ENCODE data around the gene HYKK. TPM values are rescaled to one million over a fixed set of nuclear protein-coding genes. Genes with fewer than 3 reads are reported as not detected.

HYKK gene
- total RNA-seq, 1 donor from 2014 or later: 10.2 TPM

DNA sequence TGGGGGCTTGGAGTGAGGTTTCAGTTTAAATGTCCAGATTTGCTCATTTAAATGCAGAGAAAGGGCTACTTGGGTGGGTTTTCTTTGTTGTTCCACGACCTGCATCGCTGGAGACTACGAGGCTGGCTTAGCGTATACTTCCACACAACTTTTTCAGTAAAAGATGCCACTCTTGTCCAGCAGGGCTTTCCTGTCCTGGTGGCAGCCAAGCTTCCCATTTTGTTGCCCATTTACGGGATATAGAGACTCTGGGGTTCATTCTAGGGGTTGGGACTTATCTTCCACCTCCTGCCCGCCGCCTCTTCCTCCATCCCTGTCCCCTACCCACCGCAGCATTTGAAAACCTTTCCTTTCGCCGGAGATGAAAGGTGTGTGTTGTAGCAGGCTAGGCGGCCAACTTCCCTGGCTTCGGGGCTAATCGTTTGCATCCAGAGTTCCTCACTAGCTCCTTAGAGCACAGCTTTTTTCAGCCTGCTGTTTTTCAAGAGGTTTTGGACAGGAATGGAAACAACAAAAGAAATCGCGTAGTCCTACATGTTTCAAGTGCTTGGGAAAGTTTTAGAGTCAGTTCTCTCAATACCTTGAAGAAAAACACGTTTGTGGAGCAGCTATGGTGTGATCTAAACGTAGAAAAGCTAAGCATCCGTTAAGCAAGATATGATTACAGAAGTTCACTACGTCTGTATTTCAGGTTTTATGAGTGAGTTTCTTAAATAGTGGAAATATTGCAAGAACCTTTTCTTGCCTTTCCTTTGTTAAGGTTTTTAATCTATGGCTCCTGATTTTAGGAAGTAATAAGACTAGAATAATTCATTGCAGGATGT, 58.8 kb downstream of the HYKK start:
- Mint-ChIP-seq H3K27me3 (ENCODE audit: insufficient read depth, low read depth) (peaks cover 7% of the 10 kb centered on the region), H3K4me1 (peaks cover 22% of the 10 kb centered on the region), H3K4me3 (peak overlapping the region; percentile 96), H3K9me3 (no peaks in the 10 kb centered on the region), H3K36me3 (no peaks in the 10 kb centered on the region), H3K27ac (peak overlapping the region; percentile 67)
- H3K9ac ChIP-seq: peak overlapping the region; percentile 59
- H3K4me1 ChIP-seq: peaks cover 13% of the 10 kb centered on the region
- no peaks in the 10 kb centered on the region for H3K9me3 ChIP-seq (ENCODE audit: low read depth)
- H3K27me3 ChIP-seq: peaks cover 11% of the 10 kb centered on the region
- DNase-seq (ENCODE audit: low spot score): peak; percentile 53
- peaks cover 52% of the 10 kb centered on the region for H3K79me2 ChIP-seq (ENCODE audit: low read depth)
- H3K4me3 ChIP-seq: peak overlapping the region; percentile 94
- peaks cover 8% of the 10 kb centered on the region for H4K20me1 ChIP-seq (ENCODE audit: low read depth)
- H2AFZ ChIP-seq (replicated peaks): peak overlapping the region; percentile 91
- no peaks in the 10 kb centered on the region for H3K36me3 ChIP-seq
- H3K4me2 ChIP-seq: peak overlapping the region; percentile 96
- H3F3A ChIP-seq (ENCODE audit: low read depth): peaks cover 14% of the 10 kb centered on the region
- TF ChIP-seq, protein P1, sequence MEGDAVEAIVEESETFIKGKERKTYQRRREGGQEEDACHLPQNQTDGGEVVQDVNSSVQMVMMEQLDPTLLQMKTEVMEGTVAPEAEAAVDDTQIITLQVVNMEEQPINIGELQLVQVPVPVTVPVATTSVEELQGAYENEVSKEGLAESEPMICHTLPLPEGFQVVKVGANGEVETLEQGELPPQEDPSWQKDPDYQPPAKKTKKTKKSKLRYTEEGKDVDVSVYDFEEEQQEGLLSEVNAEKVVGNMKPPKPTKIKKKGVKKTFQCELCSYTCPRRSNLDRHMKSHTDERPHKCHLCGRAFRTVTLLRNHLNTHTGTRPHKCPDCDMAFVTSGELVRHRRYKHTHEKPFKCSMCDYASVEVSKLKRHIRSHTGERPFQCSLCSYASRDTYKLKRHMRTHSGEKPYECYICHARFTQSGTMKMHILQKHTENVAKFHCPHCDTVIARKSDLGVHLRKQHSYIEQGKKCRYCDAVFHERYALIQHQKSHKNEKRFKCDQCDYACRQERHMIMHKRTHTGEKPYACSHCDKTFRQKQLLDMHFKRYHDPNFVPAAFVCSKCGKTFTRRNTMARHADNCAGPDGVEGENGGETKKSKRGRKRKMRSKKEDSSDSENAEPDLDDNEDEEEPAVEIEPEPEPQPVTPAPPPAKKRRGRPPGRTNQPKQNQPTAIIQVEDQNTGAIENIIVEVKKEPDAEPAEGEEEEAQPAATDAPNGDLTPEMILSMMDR (IDR thresholded peaks at IDR 0.05): no peak
- H3K27ac ChIP-seq: peak overlapping the region; percentile 75

DNA sequence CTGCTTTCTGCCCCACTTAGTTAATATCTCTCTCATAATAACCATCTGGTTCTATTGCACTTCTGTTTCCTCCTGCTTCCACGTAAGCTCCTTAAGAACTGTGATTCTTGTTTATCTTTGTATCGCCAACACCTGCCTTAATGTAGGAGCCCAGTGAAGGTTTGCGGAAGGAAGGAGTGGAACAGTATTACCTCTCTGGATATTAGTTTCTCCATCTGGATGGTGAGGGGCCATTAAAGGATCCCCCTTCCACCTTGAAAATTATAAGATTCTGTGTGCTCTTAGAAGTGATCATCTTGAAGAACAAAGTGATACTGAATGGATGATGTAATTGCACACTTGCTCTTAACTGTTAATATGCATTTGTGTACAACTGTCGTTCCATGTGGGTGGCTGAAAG, 60.2 kb downstream of the HYKK start:
- H3F3A ChIP-seq (ENCODE audit: low read depth): peaks cover 14% of the 10 kb centered on the region
- peak overlapping the region; percentile 36 for H3K4me2 ChIP-seq
- Mint-ChIP-seq H3K4me1 (peaks cover 22% of the 10 kb centered on the region), H3K27me3 (ENCODE audit: insufficient read depth, low read depth) (peaks cover 4% of the 10 kb centered on the region), H3K36me3 (no peaks in the 10 kb centered on the region), H3K27ac (no peak overlapping the region), H3K4me3 (peak overlapping the region; percentile 33), H3K9me3 (no peaks in the 10 kb centered on the region)
- H2AFZ ChIP-seq (replicated peaks): no peak overlapping the region
- peaks cover 8% of the 10 kb centered on the region for H4K20me1 ChIP-seq (ENCODE audit: low read depth)
- peaks cover 66% of the 10 kb centered on the region for H3K79me2 ChIP-seq (ENCODE audit: low read depth)
- no peak overlapping the region for H3K27ac ChIP-seq
- H3K4me3 ChIP-seq: no peak overlapping the region
- TF ChIP-seq, protein P1 (IDR thresholded peaks at IDR 0.05): no peak
- TF ChIP-seq EZH2 (IDR thresholded peaks at IDR 0.05): no peak
- TF ChIP-seq EZH2phosphoT487 (IDR thresholded peaks at IDR 0.05): no peak
- H3K36me3 ChIP-seq: no peaks in the 10 kb centered on the region
- DNase-seq (ENCODE audit: low spot score): no peak
- no peaks in the 10 kb centered on the region for H3K9me3 ChIP-seq (ENCODE audit: low read depth)
- no peak overlapping the region for H3K9ac ChIP-seq
- H3K27me3 ChIP-seq: peaks cover 11% of the 10 kb centered on the region
- H3K4me1 ChIP-seq: peaks cover 13% of the 10 kb centered on the region

DNA sequence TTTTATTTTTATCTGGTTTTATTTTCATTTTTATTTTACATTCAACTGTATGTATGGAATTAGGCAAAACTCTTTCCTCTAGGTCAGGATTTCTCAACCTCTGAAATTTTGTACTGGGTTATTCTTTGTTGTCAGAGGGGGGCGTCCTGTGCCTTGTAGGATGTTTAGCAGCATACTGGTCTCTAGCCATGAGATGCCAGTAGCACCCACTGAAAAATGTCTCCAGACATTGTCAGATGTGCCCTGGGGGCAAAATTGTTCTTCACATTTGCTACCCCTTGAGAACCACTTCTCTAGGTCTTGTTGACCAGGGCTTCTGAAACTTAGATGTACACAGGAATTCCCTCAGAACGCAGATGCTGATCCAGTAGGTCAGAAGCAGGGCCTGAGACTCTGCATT, 63.3 kb downstream of the HYKK start:
- H4K20me1 ChIP-seq (ENCODE audit: low read depth): peaks cover 8% of the 10 kb centered on the region
- H3K9me3 ChIP-seq (ENCODE audit: low read depth): no peaks in the 10 kb centered on the region
- H3K4me3 ChIP-seq: no peak overlapping the region
- no peaks in the 10 kb centered on the region for H3K36me3 ChIP-seq
- H3K27me3 Mint-ChIP-seq (ENCODE audit: insufficient read depth, low read depth): no peaks in the 10 kb centered on the region
- H3K4me3 Mint-ChIP-seq: no peak overlapping the region
- no peak overlapping the region for H3K27ac Mint-ChIP-seq
- H3K36me3 Mint-ChIP-seq: no peaks in the 10 kb centered on the region
- H2AFZ ChIP-seq (replicated peaks): no peak overlapping the region
- no peaks in the 10 kb centered on the region for H3K9me3 Mint-ChIP-seq
- TF ChIP-seq EZH2 (IDR thresholded peaks at IDR 0.05) (no peak), EZH2phosphoT487 (IDR thresholded peaks at IDR 0.05) (no peak)
- TF ChIP-seq, protein P1 (IDR thresholded peaks at IDR 0.05): no peak
- peaks cover 93% of the 10 kb centered on the region for H3K79me2 ChIP-seq (ENCODE audit: low read depth)
- H3K4me1 Mint-ChIP-seq: peaks cover 17% of the 10 kb centered on the region
- H3K9ac ChIP-seq: no peak overlapping the region
- no peaks in the 10 kb centered on the region for H3K27me3 ChIP-seq
- H3K4me2 ChIP-seq: no peak overlapping the region
- no peak overlapping the region for H3K27ac ChIP-seq
- peaks cover 10% of the 10 kb centered on the region for H3F3A ChIP-seq (ENCODE audit: low read depth)
- DNase-seq (ENCODE audit: low spot score): no peak
- H3K4me1 ChIP-seq: peaks cover 8% of the 10 kb centered on the region

Measured in neural progenitor cell (in vitro differentiated cells).